ENCODE data around the gene CELA2B. TPM values are rescaled to one million over a fixed set of nuclear protein-coding genes. Genes with fewer than 3 reads are reported as not detected.
"Not testable (repeated sequence)": the region's sequence is repeated elsewhere in the genome, so short reads cannot be mapped to it uniquely, and the experiment has no call there.

CELA2B gene
- total and polyA plus RNA-seq, 8 donors, result 0.63 to 1.7 (median 0.98) TPM; not detected in 1

DNA sequence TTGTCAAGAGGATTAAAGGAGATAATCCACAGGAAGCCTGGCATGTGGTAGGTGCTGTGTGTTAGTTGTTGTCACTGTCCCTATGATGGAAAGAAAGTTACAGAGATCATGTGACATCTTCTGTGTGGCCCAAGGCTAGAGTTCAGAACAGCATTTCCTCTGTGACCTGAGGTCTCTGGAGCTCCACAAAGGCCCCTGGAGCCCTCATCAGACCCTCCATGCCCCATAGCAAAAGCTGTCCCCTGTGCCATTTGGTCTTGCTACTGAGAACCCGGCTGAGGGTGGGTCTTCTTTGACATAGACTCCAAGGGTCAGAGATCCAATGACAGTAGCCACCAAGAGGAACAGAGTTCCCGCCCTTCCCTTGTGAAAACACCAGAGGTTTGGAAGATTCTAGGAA, 8.1 kb downstream of the CELA2B start:
- H3K4me3 ChIP-seq, result no peak overlapping the region
- no peak for TF ChIP-seq CTCF (IDR thresholded peaks at IDR 0.05)
- H3K9me3 ChIP-seq, result no peaks in the 10 kb centered on the region

GRCh38 chr1:15484443-15484842, 8.5 kb downstream of the CELA2B start:
- H3K36me3 ChIP-seq; H3K9me3 ChIP-seq; H3K27ac ChIP-seq; H3K4me1 ChIP-seq; H3K27me3 ChIP-seq; DNase-seq; intact Hi-C loops (cut with DNase I); ATAC-seq; H3K4me3 ChIP-seq: not testable (repeated sequence)

More for the DNA sequence above, 8.1 kb downstream of the CELA2B start:
- Histone ChIP-seq H3K4me1 (no peaks in the 10 kb centered on the region), H3K36me3 (peaks cover 0 to 4% of the 10 kb centered on the region in 2 donors), H3K27ac (no peak overlapping the region), H3K27me3 (no peaks in the 10 kb centered on the region)
- DNase-seq (no peak), ATAC-seq (no peak)
- intact Hi-C loops (cut with DNase I), result no loop called here

DNA sequence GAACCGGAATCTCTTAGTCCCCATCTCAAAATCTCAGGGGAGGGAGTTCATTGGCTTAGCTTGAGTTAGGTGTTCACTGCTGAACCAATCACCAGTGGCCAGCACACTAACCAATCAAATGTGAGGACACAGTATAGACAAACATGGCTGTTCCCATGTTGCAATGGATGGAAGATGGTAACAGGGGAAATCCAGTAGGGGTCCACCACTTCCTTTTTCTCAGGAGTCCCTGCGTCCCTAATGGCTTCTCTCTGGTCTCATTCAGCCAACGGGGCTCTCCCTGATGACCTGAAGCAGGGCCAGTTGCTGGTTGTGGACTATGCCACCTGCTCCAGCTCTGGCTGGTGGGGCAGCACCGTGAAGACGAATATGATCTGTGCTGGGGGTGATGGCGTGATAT, 9.7 kb downstream of the CELA2B start:
- Histone ChIP-seq H3K4me1 (no peaks in the 10 kb centered on the region), H3K9me3 (no peaks in the 10 kb centered on the region), H3K27me3 (no peaks in the 10 kb centered on the region), H3K36me3 (peaks cover 0 to 4% of the 10 kb centered on the region in 2 donors), H3K27ac (no peak overlapping the region), H3K4me3 (no peak overlapping the region)
- intact Hi-C loops (cut with DNase I), result no loop called here
- TF ChIP-seq CTCF (IDR thresholded peaks at IDR 0.05), result no peak
- no peak for ATAC-seq
- DNase-seq, result no peak

DNA sequence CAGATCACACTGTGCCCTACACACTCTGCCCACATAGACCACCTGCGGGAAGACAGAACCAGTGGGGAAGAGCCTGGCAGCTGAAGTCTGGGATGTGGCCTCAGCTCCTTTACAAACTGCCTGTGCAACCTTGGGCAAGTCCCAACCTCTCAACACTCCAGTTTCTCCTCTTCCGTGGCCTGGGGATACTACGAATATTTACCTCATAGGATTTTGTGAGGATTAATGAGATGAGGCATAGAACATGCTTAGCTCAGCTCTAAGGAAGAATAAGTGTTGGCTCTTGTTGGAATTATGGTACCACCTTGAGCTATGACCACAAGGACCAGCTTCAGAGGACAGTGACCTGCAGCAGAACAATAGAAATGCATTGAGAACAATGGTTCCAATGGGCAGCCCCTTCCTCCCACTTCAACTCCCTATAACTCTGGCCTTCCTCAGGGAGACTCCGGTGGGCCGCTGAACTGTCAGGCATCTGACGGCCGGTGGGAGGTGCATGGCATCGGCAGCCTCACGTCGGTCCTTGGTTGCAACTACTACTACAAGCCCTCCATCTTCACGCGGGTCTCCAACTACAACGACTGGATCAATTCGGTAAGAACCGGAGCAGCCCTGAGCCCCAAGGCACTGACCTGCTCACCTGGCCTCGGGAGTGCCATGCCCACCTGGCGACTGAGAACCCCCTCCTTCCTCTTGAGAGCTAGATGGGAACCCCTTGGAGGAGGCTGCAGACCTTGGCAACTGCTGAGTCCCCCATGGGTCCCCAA, 11.1 kb downstream of the CELA2B start:
- H3K27ac ChIP-seq; H3K27me3 ChIP-seq; ATAC-seq; H3K4me1 ChIP-seq; H3K9me3 ChIP-seq; intact Hi-C loops (cut with DNase I); DNase-seq; H3K4me3 ChIP-seq: not testable (repeated sequence)
- H3K36me3 ChIP-seq, result peaks cover 0 to 15% of the 10 kb centered on the region in 2 donors

- DNase-seq (no peak), ATAC-seq (no peak)
- intact Hi-C loops (cut with DNase I), result no loop called here
- H3K36me3 ChIP-seq, result peaks cover 0 to 28% of the 10 kb centered on the region in 2 donors
- TF ChIP-seq CTCF (IDR thresholded peaks at IDR 0.05), result no peak
- no peak overlapping the region for H3K27ac ChIP-seq
- H3K4me3 ChIP-seq, result no peak overlapping the region
- no peaks in the 10 kb centered on the region for H3K9me3 ChIP-seq
- H3K27me3 ChIP-seq, result no peaks in the 10 kb centered on the region
- H3K4me1 ChIP-seq, result no peaks in the 10 kb centered on the region
Observed at GRCh38 chr1:15488371-15488770, 12.5 kb downstream of the CELA2B start.

DNA sequence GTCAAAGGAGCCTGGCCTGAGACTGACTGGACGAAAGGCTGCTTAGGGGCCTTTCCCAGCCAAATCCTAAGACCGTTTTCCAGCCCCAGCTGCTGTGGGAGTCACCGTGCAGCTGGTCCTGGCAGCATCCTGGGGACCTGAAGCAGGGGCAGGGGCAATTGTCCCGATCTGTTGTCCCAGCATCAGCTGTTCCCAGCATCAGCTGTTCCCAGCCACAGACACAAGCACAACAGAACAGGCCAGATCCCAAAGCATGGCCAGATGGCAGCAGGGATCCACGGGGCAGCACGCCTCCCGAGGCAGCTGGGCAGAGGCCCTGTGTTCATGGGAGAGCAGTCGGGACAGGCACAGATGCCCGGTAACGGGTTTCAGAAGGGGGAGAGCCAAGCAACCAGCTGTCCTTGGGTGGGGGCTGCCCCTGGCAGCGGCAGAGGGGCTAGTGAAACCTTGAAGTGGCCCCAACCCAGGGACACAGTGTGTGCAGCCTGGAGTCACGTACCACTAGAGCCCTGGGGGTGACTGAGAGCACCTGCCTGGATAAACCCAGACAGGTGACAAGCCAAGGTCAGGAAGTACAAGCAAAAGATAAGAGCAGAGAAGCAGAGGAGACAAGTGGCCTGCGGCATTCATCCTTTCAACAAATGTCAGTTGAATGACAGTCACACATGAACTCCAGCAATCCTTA, 13.3 kb downstream of the CELA2B start:
- DNase-seq (no peak), ATAC-seq (no peak)
- no peaks in the 10 kb centered on the region for H3K9me3 ChIP-seq
- H3K4me1 ChIP-seq, result no peaks in the 10 kb centered on the region
- H3K4me3 ChIP-seq, result no peak overlapping the region
- intact Hi-C loops (cut with DNase I), result no loop called here
- no peaks in the 10 kb centered on the region for H3K27me3 ChIP-seq
- TF ChIP-seq CTCF (IDR thresholded peaks at IDR 0.05), result no peak
- H3K36me3 ChIP-seq, result peaks cover 0 to 36% of the 10 kb centered on the region in 2 donors
- no peak overlapping the region for H3K27ac ChIP-seq

DNA sequence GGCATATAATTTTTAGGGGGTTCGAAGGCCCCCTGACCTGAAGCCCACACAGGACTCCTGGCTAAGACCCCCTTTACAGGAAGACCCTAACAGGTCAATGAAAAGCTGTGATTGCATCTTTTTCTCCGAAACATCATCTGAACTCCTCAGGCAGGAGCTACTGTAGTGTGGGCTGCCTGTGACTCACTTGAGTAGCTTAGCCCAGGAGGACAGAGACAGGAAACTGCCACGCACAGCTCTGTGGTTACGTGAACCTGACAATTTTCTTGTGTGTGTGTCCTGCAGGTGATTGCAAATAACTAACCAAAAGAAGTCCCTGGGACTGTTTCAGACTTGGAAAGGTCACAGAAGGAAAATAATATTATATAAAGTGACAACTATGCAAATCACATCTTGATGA, 15.1 kb downstream of the CELA2B start:
- H3K9me3 ChIP-seq; H3K4me1 ChIP-seq; DNase-seq; intact Hi-C loops (cut with DNase I); H3K27me3 ChIP-seq; H3K4me3 ChIP-seq; ATAC-seq; H3K27ac ChIP-seq: not testable (repeated sequence)
- H3K36me3 ChIP-seq, result peaks cover 0 to 49% of the 10 kb centered on the region in 2 donors
